PC-3 (cell line): ENCODE results near the gene UGT1A7. TPM values are rescaled to one million over a fixed set of nuclear protein-coding genes. Genes with fewer than 3 reads are reported as not detected.
A peak's percentile ranks its signal among the peaks of the same experiment; 100 is the strongest.

Experiments
- ATAC-seq: fragments of 200-7000 bp; cut with Tn5 transposase; 2 replicates; pipeline ENCODE4 v1.9.1; 2020; ENCODE audit warnings: mild to moderate bottlenecking, moderate library complexity
- BruUV-seq: library from RNA; stranded (reverse); fragments of 400-500 nt; replicated peaks from 2 replicates; lab custom pipeline; 2021; lab: Mats Ljungman, UMichigan
- CTCF ChIA-PET: fragments of 300-600 bp; sonication (Branson Sonifier 250); formaldehyde crosslinking; loops from one replicate; lab custom pipeline; 2022; ENCODE audit warnings: antibody characterized with exemption; lab: Charles Lee
- POLR2A ChIA-PET: fragments of 300-600 bp; sonication (Branson Sonifier 250); formaldehyde crosslinking; loops from one replicate; lab custom pipeline; 2022; ENCODE audit warnings: antibody characterized with exemption; ENCODE audit not compliant: unreplicated experiment; lab: Charles Lee
- DNase-seq: peaks from one replicate; pipeline ENCODE4 v3.0.0-alpha.2; 2015
- H2AFZ ChIP-seq: fragments of 300-600 bp; sonication (generic); 2 replicates; pipeline ENCODE4 v1.6.0; 2016; ENCODE audit warnings: antibody characterized with exemption, low read length
- H3F3A ChIP-seq: fragments of 300-600 bp; sonication (generic); one replicate; pipeline ENCODE4 v1.6.0; 2017; ENCODE audit warnings: antibody characterized with exemption, low read length, control low read depth, mild to moderate bottlenecking; ENCODE audit not compliant: unreplicated experiment
- H3K27ac ChIP-seq: fragments of 300-600 bp; sonication (generic); 2 replicates; pipeline ENCODE4 v1.5.1; 2016; ENCODE audit warnings: mild to moderate bottlenecking, low read length
- H3K27me3 ChIP-seq: fragments of 300-600 bp; sonication (generic); 2 replicates; pipeline ENCODE4 v1.6.1; 2016; ENCODE audit warnings: low read length, mixed read lengths
- H3K36me3 ChIP-seq: fragments of 300-600 bp; sonication (generic); 2 replicates; pipeline ENCODE4 v1.6.1; 2016; ENCODE audit warnings: low read depth, mixed run types, low read length, mixed read lengths
- H3K4me1 ChIP-seq: fragments of 300-600 bp; sonication (generic); 2 replicates; pipeline ENCODE4 v1.5.1; 2016; ENCODE audit warnings: low read length; ENCODE audit not compliant: insufficient read depth
- H3K4me2 ChIP-seq: fragments of 300-600 bp; sonication (generic); 2 replicates; pipeline ENCODE4 v1.6.0; 2016; ENCODE audit warnings: low read length
- H3K4me3 ChIP-seq: fragments of 300-600 bp; sonication (generic); 2 replicates; pipeline ENCODE4 v1.5.1; 2016; ENCODE audit warnings: mild to moderate bottlenecking, low read length, mixed read lengths
- H3K79me2 ChIP-seq: fragments of 300-600 bp; sonication (generic); 2 replicates; pipeline ENCODE4 v1.6.1; 2017; ENCODE audit warnings: low read length, mixed read lengths
- H3K9ac ChIP-seq: fragments of 300-600 bp; sonication (generic); 2 replicates; pipeline ENCODE4 v1.6.0; 2016; ENCODE audit warnings: mild to moderate bottlenecking, low read length
- H3K9me2 ChIP-seq: fragments of 300-600 bp; sonication (generic); replicated peaks from 2 replicates; pipeline ENCODE4 v1.6.1; 2016; ENCODE audit warnings: mixed run types, low read length, mixed read lengths
- H3K9me3 ChIP-seq: fragments of 300-600 bp; sonication (generic); 2 replicates; pipeline ENCODE4 v1.6.1; 2016; ENCODE audit warnings: low read length, mixed read lengths
- H4K20me1 ChIP-seq: fragments of 300-600 bp; sonication (generic); 2 replicates; pipeline ENCODE4 v1.6.1; 2016; ENCODE audit warnings: low read length, mixed read lengths
- CTCF ChIP-seq: fragments of 300-600 bp; sonication (generic); conservative IDR thresholded peaks from 2 replicates; pipeline ENCODE4 v1.5.1; 2017; ENCODE audit warnings: antibody characterized with exemption, low read depth, mild to moderate bottlenecking, low read length
- EZH2 ChIP-seq: fragments of 300-600 bp; sonication (generic); IDR thresholded peaks from one replicate; pipeline ENCODE4 v1.6.1; 2017; ENCODE audit warnings: antibody characterized with exemption, mild to moderate bottlenecking, low read length; ENCODE audit not compliant: unreplicated experiment
- EZH2phosphoT487 ChIP-seq: fragments of 300-600 bp; sonication (generic); IDR thresholded peaks from 2 replicates; pipeline ENCODE4 v1.6.1; 2018; ENCODE audit warnings: mild to moderate bottlenecking, antibody characterized with exemption, low read length, borderline replicate concordance
- intact Hi-C: fragments of 100-400 bp; cut with micrococcal nuclease; formaldehyde crosslinking; loops from 2 replicates; pipeline ENCODE4 v1.9.0; 2023
- total RNA-seq: library from RNA; depleted of rRNA; stranded (reverse); fragments of >200 nt; gene quantifications from 2 replicates; pipeline ENCODE4 v1.2.3, GENCODE V29; 2014

UGT1A7 gene
- total RNA-seq, 1 experiment from 2014 or later, result not detected

- peaks cover 43% of the 10 kb centered on the region for H3K4me1 ChIP-seq
- H3K9ac ChIP-seq, result no peak overlapping the region; the same call in 1 of the 2 replicates
- POLR2A ChIA-PET, result interaction anchor here (0.6 kb wide), 1 partner anchor 16 kb away, joined by 9 read pairs; no protein-coding TSS in a partner anchor
- H3K9me2 ChIP-seq, result no peaks in the 10 kb centered on the region
- peaks cover 6% of the 10 kb centered on the region for H3F3A ChIP-seq
- H3K4me3 ChIP-seq, result no peak overlapping the region
- H3K27me3 ChIP-seq, result no peaks in the 10 kb centered on the region
- intact Hi-C loops, result loop anchor here (2.0 to 5.0 kb wide), 4 partner anchors 15 to 154 kb away; partner anchors contain the start of genes HJURP and USP40
- H4K20me1 ChIP-seq, result no peaks in the 10 kb centered on the region
- H3K27ac ChIP-seq, result peak overlapping the region; percentile 91
- H3K79me2 ChIP-seq, result no peaks in the 10 kb centered on the region
- TF ChIP-seq EZH2phosphoT487 (no peak), CTCF (no peak), EZH2 (no peak)
- no TSS peak for BruUV-seq
- ATAC-seq (no peak), DNase-seq (peak; percentile 45)
- CTCF ChIA-PET, result no interaction called here
- H3K9me3 ChIP-seq, result no peaks in the 10 kb centered on the region
- H3K36me3 ChIP-seq, result no peaks in the 10 kb centered on the region
- no peak overlapping the region for H2AFZ ChIP-seq
- no peak overlapping the region for H3K4me2 ChIP-seq
These were observed 24.3 kb downstream of the UGT1A7 start for GRCh38 chr2:233705911-233706506.

DNA sequence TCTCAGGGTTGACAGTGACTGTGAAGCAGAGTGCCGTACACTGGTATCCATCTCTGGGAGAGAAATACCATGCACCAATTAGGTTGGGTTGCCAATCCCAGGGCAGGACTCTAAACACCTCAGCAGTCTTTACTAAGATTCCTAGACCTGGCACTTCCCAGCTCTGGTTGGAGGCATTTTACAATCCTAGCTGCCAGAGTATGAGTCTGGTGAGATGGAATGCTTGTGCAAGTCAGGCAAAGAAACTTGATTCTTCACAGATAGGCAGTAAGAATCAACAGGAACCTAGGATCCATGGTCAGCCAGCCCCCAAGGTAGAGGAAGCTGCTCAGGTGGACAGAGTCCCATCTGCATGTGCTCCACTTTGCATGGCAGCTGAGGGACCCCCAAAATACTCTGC is 25.0 kb downstream of the UGT1A7 start:
- DNase-seq (peak; percentile 74), ATAC-seq (peak; percentile 76)
- no peak for TF ChIP-seq CTCF
- TF ChIP-seq EZH2phosphoT487, result no peak
- intact Hi-C loops, result loop anchor here (2.0 to 5.0 kb wide), 4 partner anchors 16 to 154 kb away; partner anchors contain the start of genes HJURP and USP40
- Histone ChIP-seq H3K79me2 (no peaks in the 10 kb centered on the region), H3K27me3 (no peaks in the 10 kb centered on the region), H3K36me3 (no peaks in the 10 kb centered on the region), H3K9me2 (no peaks in the 10 kb centered on the region), H3K4me1 (peaks cover 47% of the 10 kb centered on the region), H3F3A (peaks cover 6% of the 10 kb centered on the region), H3K4me3 (no peak overlapping the region), H3K4me2 (peak overlapping the region; percentile 15; the same call in 1 of the 2 replicates), H2AFZ (no peak overlapping the region), H3K9ac (no peak overlapping the region; the same call in 1 of the 2 replicates), H4K20me1 (no peaks in the 10 kb centered on the region), H3K9me3 (no peaks in the 10 kb centered on the region), H3K27ac (peak overlapping the region; percentile 91)
- BruUV-seq, result no TSS peak
- ChIA-PET POLR2A (no interaction called here), CTCF (interaction anchor here (0.6 kb wide), 1 partner anchor 655 kb away, joined by 3 read pairs; no protein-coding TSS in a partner anchor)
